ENCODE measurements around the gene RBMS3. TPM values are rescaled to one million over a fixed set of nuclear protein-coding genes. Genes with fewer than 3 reads are reported as not detected.

Gene RBMS3
- total and polyA plus RNA-seq, 3 donors from 2014 or later: 5.6 to 36.2 (median 19.7) TPM

DNA sequence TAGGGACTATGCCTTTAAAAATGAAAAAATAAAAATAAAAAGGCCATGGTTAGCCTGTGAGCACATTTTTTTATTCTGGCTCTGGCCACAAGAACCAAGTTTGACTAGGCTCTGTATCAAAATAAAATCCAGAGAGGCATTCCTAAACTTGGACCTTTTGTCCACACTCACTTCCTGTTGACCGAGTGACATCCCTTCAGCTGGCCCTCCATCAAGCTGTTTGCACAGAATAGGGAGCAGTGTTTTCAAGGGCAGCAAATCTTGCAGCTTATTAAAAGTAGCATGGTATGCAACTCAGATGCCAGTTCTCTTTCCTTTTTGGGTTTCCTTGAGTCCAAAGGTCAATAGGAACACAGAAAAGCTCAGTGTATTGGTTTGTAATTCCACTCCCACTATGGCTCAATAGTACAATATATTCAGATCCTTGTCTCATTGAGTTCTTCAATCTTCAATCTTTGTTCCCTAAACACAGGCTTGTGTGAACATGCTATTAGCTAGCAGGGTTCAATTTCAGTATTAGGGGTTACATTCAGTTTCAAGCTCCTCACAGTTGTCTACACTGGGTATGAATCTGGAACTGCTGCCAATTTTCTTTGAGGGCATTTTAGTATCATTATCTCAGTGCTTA is 244.5 kb downstream of the RBMS3 start:
- no peaks in the 10 kb centered on the region for H3K27me3 ChIP-seq
- peak; percentile 72 for DNase-seq

GRCh38 chr3:29527246-29527645 is 246.4 kb downstream of the RBMS3 start:
- H3K27ac ChIP-seq: no peak overlapping the region
- no peaks in the 10 kb centered on the region for H3K9me3 ChIP-seq
- no peak for DNase-seq
- intact Hi-C loops (cut with DNase I; ENCODE audit: low total_unique reads): no loop called here
- WGBS, 2 donors: 54 to 71% methylated on average over 1 of the region's 1 CpG
- TF ChIP-seq POLR2A (IDR thresholded peaks at IDR 0.05): no peak
- TF ChIP-seq, protein P1, sequence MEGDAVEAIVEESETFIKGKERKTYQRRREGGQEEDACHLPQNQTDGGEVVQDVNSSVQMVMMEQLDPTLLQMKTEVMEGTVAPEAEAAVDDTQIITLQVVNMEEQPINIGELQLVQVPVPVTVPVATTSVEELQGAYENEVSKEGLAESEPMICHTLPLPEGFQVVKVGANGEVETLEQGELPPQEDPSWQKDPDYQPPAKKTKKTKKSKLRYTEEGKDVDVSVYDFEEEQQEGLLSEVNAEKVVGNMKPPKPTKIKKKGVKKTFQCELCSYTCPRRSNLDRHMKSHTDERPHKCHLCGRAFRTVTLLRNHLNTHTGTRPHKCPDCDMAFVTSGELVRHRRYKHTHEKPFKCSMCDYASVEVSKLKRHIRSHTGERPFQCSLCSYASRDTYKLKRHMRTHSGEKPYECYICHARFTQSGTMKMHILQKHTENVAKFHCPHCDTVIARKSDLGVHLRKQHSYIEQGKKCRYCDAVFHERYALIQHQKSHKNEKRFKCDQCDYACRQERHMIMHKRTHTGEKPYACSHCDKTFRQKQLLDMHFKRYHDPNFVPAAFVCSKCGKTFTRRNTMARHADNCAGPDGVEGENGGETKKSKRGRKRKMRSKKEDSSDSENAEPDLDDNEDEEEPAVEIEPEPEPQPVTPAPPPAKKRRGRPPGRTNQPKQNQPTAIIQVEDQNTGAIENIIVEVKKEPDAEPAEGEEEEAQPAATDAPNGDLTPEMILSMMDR (IDR thresholded peaks at IDR 0.05): no peak
- H3K36me3 ChIP-seq (ENCODE audit: low read depth, missing control alignments): no peaks in the 10 kb centered on the region
- peaks cover 7% of the 10 kb centered on the region for H3K4me1 ChIP-seq
- H3K27me3 ChIP-seq: no peaks in the 10 kb centered on the region
- H3K4me3 ChIP-seq: no peak overlapping the region

More for the DNA sequence above, 244.5 kb downstream of the RBMS3 start:
- 3 to 31% methylated on average over 1 of the region's 1 CpG for WGBS, 2 donors
- Histone ChIP-seq H3K4me1 (peaks cover 13% of the 10 kb centered on the region), H3K27ac (peak overlapping the region in 1 of 2 donors; percentile 35), H3K9me3 (no peaks in the 10 kb centered on the region), H3K36me3 (ENCODE audit: low read depth, missing control alignments) (no peaks in the 10 kb centered on the region), H3K4me3 (no peak overlapping the region)
- intact Hi-C loops (cut with DNase I; ENCODE audit: low total_unique reads): no loop called here
- TF ChIP-seq POLR2A (IDR thresholded peaks at IDR 0.05): no peak
- TF ChIP-seq, protein P1 (IDR thresholded peaks at IDR 0.05): no peak

DNA sequence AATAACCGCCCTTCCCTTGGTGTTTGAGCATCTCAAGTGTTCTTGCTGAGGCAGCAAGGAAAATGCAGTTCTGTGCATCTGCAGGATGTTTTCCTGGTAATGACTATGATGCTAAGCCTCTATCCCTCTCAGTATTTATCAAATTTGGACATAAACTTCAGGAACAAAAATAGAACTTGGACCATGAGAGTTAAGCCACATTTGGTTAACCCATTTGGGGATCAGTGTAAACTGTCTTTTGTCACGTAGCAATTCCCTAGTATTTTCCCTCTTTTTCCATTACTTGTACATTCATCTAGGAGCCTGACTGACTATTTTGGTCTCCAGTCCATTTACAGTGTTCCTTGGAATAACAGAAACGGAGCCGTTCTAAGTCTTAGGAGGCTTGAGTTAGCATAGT is 250.8 kb downstream of the RBMS3 start:
- Histone ChIP-seq H3K4me3 (no peak overlapping the region), H3K4me1 (no peaks in the 10 kb centered on the region), H3K27me3 (no peaks in the 10 kb centered on the region), H3K9me3 (no peaks in the 10 kb centered on the region), H3K27ac (peak overlapping the region in 1 of 2 donors; percentile 16), H3K36me3 (ENCODE audit: low read depth, missing control alignments) (no peaks in the 10 kb centered on the region)
- no peak for TF ChIP-seq POLR2A (IDR thresholded peaks at IDR 0.05)
- TF ChIP-seq, protein P1 (IDR thresholded peaks at IDR 0.05): no peak
- no peak for DNase-seq
- 45 to 47% methylated on average over 4 of the region's 4 CpGs for WGBS, 2 donors
- intact Hi-C loops (cut with DNase I; ENCODE audit: low total_unique reads): no loop called here

DNA sequence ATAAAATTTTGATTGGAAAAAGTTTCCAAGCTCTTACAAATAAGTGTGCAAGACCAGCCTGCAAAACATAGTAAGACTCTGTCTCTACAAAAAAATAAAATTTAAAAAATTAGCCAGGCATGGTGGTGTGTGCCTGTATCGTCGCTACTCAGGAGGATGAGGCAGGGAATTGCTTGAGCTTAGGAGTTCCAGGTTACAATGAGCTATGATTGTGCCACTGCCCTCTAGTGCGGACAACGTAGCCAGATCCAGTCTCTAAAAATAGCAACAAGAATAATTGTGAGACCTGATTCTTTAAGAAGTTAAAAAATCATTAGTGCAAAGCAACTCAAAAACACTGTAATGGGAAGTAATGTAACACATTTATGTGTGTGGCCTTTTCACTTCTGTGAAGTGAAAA is 251.6 kb downstream of the RBMS3 start:
- DNase-seq: no peak
- H3K27ac ChIP-seq: no peak overlapping the region
- TF ChIP-seq, protein P1 (IDR thresholded peaks at IDR 0.05): no peak
- TF ChIP-seq POLR2A (IDR thresholded peaks at IDR 0.05): no peak
- H3K9me3 ChIP-seq: no peaks in the 10 kb centered on the region
- H3K27me3 ChIP-seq: no peaks in the 10 kb centered on the region
- intact Hi-C loops (cut with DNase I; ENCODE audit: low total_unique reads): no loop called here
- H3K36me3 ChIP-seq (ENCODE audit: low read depth, missing control alignments): no peaks in the 10 kb centered on the region
- no peaks in the 10 kb centered on the region for H3K4me1 ChIP-seq
- WGBS, 2 donors: 50 to 71% methylated on average over 4 of the region's 4 CpGs
- no peak overlapping the region for H3K4me3 ChIP-seq

DNA sequence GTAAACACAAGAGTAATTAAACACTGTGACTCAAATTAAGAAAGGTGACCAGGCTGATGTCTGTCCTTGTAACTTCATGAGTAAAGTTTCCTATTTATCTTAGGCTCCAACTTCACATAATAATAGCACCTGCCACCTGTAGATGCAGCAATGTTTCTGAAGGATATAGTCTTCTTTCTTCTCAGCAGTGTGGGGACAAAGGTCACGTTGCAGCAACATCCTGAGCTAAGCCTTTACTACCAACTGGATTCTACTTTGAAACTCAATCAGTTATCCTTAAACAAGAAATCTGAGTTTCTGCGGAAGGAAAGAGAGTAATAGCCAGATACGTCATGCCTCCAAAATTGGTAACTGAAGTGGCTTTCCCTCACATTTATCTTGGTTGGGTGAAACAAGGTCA is 253.1 kb downstream of the RBMS3 start:
- no peaks in the 10 kb centered on the region for H3K4me1 ChIP-seq
- H3K4me3 ChIP-seq: no peak overlapping the region
- WGBS, 2 donors: 77 to 92% methylated on average over 3 of the region's 3 CpGs
- H3K27ac ChIP-seq: no peak overlapping the region
- DNase-seq: no peak
- H3K36me3 ChIP-seq (ENCODE audit: low read depth, missing control alignments): no peaks in the 10 kb centered on the region
- no peaks in the 10 kb centered on the region for H3K27me3 ChIP-seq
- intact Hi-C loops (cut with DNase I; ENCODE audit: low total_unique reads): no loop called here
- no peak for TF ChIP-seq POLR2A (IDR thresholded peaks at IDR 0.05)
- TF ChIP-seq, protein P1 (IDR thresholded peaks at IDR 0.05): no peak
- no peaks in the 10 kb centered on the region for H3K9me3 ChIP-seq
